ENCODE results near the gene RSL1D1.
"Not testable (repeated sequence)": the region's sequence is repeated elsewhere in the genome, so short reads cannot be mapped to it uniquely, and the experiment has no call there.

The RSL1D1 gene

GRCh38 chr16:11843206-11843605 is 8.1 kb downstream of the RSL1D1 start:
- no peak for DNase-seq

GRCh38 chr16:11841026-11841425 is 10.3 kb downstream of the RSL1D1 start:
- no peak for DNase-seq

GRCh38 chr16:11836650-11837244 is 14.6 kb downstream of the RSL1D1 start:
- no peak for DNase-seq

GRCh38 chr16:11835891-11836649 is 15.3 kb downstream of the RSL1D1 start:
- DNase-seq, result no peak

- no peak for DNase-seq
Measured at GRCh38 chr16:11835309-11835708, 16.0 kb downstream of the RSL1D1 start.

- DNase-seq, result no peak
Measured at GRCh38 chr16:11833951-11834695, 17.2 kb downstream of the RSL1D1 start.

- DNase-seq, result no peak
Measured at GRCh38 chr16:11828696-11829095, 22.6 kb downstream of the RSL1D1 start.

GRCh38 chr16:11825520-11826165 is 25.7 kb downstream of the RSL1D1 start:
- not testable (repeated sequence) for DNase-seq

GRCh38 chr16:11824362-11824761 is 27.0 kb downstream of the RSL1D1 start:
- DNase-seq, result no peak

- DNase-seq, result not testable (repeated sequence)
Measured at GRCh38 chr16:11823645-11824044, 27.7 kb downstream of the RSL1D1 start.

- DNase-seq, result no peak
Measured at GRCh38 chr16:11819798-11820197, 31.5 kb downstream of the RSL1D1 start.

GRCh38 chr16:11818970-11819369 is 32.4 kb downstream of the RSL1D1 start:
- DNase-seq, result not testable (repeated sequence)

- DNase-seq, result no peak
Measured at GRCh38 chr16:11816123-11816522, 35.2 kb downstream of the RSL1D1 start.

GRCh38 chr16:11814800-11815199 is 36.5 kb downstream of the RSL1D1 start:
- DNase-seq, result not testable (repeated sequence)

- DNase-seq, result no peak
Measured at GRCh38 chr16:11806721-11807120, 44.6 kb downstream of the RSL1D1 start.

GRCh38 chr16:11805556-11805955 is 45.8 kb downstream of the RSL1D1 start:
- no peak for DNase-seq

GRCh38 chr16:11801481-11802021 is 49.8 kb downstream of the RSL1D1 start:
- no peak for DNase-seq

- no peak for DNase-seq
Measured at GRCh38 chr16:11800382-11800718, 51.0 kb downstream of the RSL1D1 start.

GRCh38 chr16:11799509-11800381 is 51.6 kb downstream of the RSL1D1 start:
- DNase-seq, result no peak

GRCh38 chr16:11799017-11799381 is 52.3 kb downstream of the RSL1D1 start:
- no peak for DNase-seq

GRCh38 chr16:11797957-11798299 is 53.4 kb downstream of the RSL1D1 start:
- no peak for DNase-seq

Measured in cortex of kidney (tissue), 1 donor.